H9 (cell line): ENCODE measurements around the gene LCE5A. TPM values are rescaled to one million over a fixed set of nuclear protein-coding genes. Genes with fewer than 3 reads are reported as not detected.

Experiments
- DNase-seq: peaks from one replicate; pipeline ENCODE4 v3.0.0-alpha.2; 2017
- H2AFZ ChIP-seq: one replicate; pipeline ENCODE4 v1.6.1; 2013; ENCODE audit warnings: mild to moderate bottlenecking, low read length, control low read depth, moderate library complexity
- H2AK5ac ChIP-seq: 2 replicates; pipeline ENCODE4 v1.6.1; 2013; ENCODE audit warnings: low read length, control low read depth, mixed read lengths; ENCODE audit not compliant: insufficient read length
- H2BK120ac ChIP-seq: one replicate; pipeline ENCODE4 v1.6.1; 2013; ENCODE audit warnings: low read depth, mild to moderate bottlenecking, low read length, control low read depth, inconsistent platforms; ENCODE audit not compliant: poor library complexity, severe bottlenecking
- H2BK12ac ChIP-seq: 2 replicates; pipeline ENCODE4 v1.6.1; 2013; ENCODE audit warnings: low read length, control low read depth, mixed read lengths, low read depth; ENCODE audit not compliant: insufficient read length
- H2BK15ac ChIP-seq: 2 replicates; pipeline ENCODE4 v1.6.1; 2013; ENCODE audit warnings: low read depth, low read length, control low read depth
- H2BK20ac ChIP-seq: one replicate; pipeline ENCODE4 v1.6.1; 2013; ENCODE audit warnings: low read depth, mild to moderate bottlenecking, low read length, control low read depth, inconsistent platforms; ENCODE audit not compliant: poor library complexity, severe bottlenecking
- H2BK5ac ChIP-seq: 2 replicates; pipeline ENCODE4 v1.6.1; 2013; ENCODE audit warnings: low read length, control low read depth, mixed read lengths; ENCODE audit not compliant: insufficient read length
- H3K14ac ChIP-seq: 2 replicates; pipeline ENCODE4 v1.6.1; 2013; ENCODE audit warnings: low read length, control low read depth; ENCODE audit not compliant: insufficient read depth
- H3K18ac ChIP-seq: 2 replicates; pipeline ENCODE4 v1.6.1; 2013; ENCODE audit warnings: low read depth, mild to moderate bottlenecking, mixed read lengths, low read length, control low read depth; ENCODE audit not compliant: insufficient read length
- H3K23ac ChIP-seq: 2 replicates; pipeline ENCODE4 v1.6.1; 2013; ENCODE audit warnings: low read length, control low read depth, mixed read lengths, low read depth; ENCODE audit not compliant: insufficient read length
- H3K23me2 ChIP-seq: 2 replicates; pipeline ENCODE4 v1.6.1; 2013; ENCODE audit warnings: low read depth, mild to moderate bottlenecking, mixed read lengths, low read length, control low read depth; ENCODE audit not compliant: insufficient read length, poor library complexity, severe bottlenecking
- H3K27ac ChIP-seq: 2 replicates; pipeline ENCODE4 v1.5.1; 2013; ENCODE audit warnings: low read length, control low read depth, mixed read lengths, low read depth; ENCODE audit not compliant: insufficient read length
- H3K27me3 ChIP-seq: 2 replicates; pipeline ENCODE4 v1.6.1; 2013; ENCODE audit warnings: low read length, control low read depth, inconsistent platforms; ENCODE audit not compliant: insufficient read depth
- H3K4ac ChIP-seq: 2 replicates; pipeline ENCODE4 v1.6.1; 2013; ENCODE audit warnings: low read depth, mild to moderate bottlenecking, control low read depth, inconsistent platforms, low read length, moderate library complexity
- H3K4me1 ChIP-seq: 2 replicates; pipeline ENCODE4 v1.6.1; 2013; ENCODE audit warnings: low read length, control low read depth, inconsistent platforms; ENCODE audit not compliant: insufficient read depth
- H3K4me2 ChIP-seq: 2 replicates; pipeline ENCODE4 v1.6.1; 2013; ENCODE audit warnings: low read length, control low read depth, mixed read lengths; ENCODE audit not compliant: insufficient read length, insufficient read depth
- H3K56ac ChIP-seq: 2 replicates; pipeline ENCODE4 v1.6.1; 2013; ENCODE audit warnings: low read depth, mild to moderate bottlenecking, mixed read lengths, low read length, control low read depth; ENCODE audit not compliant: insufficient read length
- H3K79me1 ChIP-seq: 2 replicates; pipeline ENCODE4 v1.6.1; 2013; ENCODE audit warnings: low read depth, mild to moderate bottlenecking, moderate library complexity, low read length, control low read depth, inconsistent platforms; ENCODE audit not compliant: insufficient read depth, poor library complexity, severe bottlenecking
- H3K79me2 ChIP-seq: 2 replicates; pipeline ENCODE4 v1.6.1; 2013; ENCODE audit warnings: low read length, control low read depth, inconsistent platforms; ENCODE audit not compliant: insufficient read depth
- H3K9ac ChIP-seq: 2 replicates; pipeline ENCODE4 v1.6.1; 2013; ENCODE audit warnings: low read length, control low read depth, mixed read lengths; ENCODE audit not compliant: insufficient read length; ENCODE audit errors: extremely low read depth
- H3K9me3 ChIP-seq: one replicate; pipeline ENCODE4 v1.6.1; 2013; ENCODE audit warnings: low read depth, low read length, inconsistent platforms; ENCODE audit not compliant: control insufficient read depth
- H3T11ph ChIP-seq: one replicate; pipeline ENCODE4 v1.6.1; 2013; ENCODE audit warnings: mild to moderate bottlenecking, low read length, control low read depth, inconsistent platforms
- H4K20me1 ChIP-seq: one replicate; pipeline ENCODE4 v1.6.1; 2013; ENCODE audit not compliant: control insufficient read depth, insufficient read length, insufficient read depth
- H4K5ac ChIP-seq: 2 replicates; pipeline ENCODE4 v1.6.1; 2013; ENCODE audit warnings: low read depth, mild to moderate bottlenecking, mixed read lengths, low read length, control low read depth; ENCODE audit not compliant: insufficient read length
- H4K8ac ChIP-seq: replicated peaks from 2 replicates; pipeline ENCODE4 v1.6.1; 2013; ENCODE audit warnings: low read length, control low read depth, mixed read lengths, low read depth; ENCODE audit not compliant: insufficient read length
- H4K91ac ChIP-seq: 2 replicates; pipeline ENCODE4 v1.6.1; 2013; ENCODE audit warnings: low read depth, mild to moderate bottlenecking, moderate library complexity, mixed read lengths, low read length, control low read depth; ENCODE audit not compliant: insufficient read length
- H3K27ac Mint-ChIP-seq, 3 experiments: 2 replicates in 2 of 3; 3 replicates in 1 of 3; pipeline ENCODE4 v1.8.0; 2020 to 2021; ENCODE audit warnings: mixed read lengths in 3 of 3, mild to moderate bottlenecking in 1 of 3, moderate library complexity in 1 of 3
- H3K27me3 Mint-ChIP-seq: 2 replicates; pipeline ENCODE4 v1.8.0; 2021; ENCODE audit warnings: low read depth, mild to moderate bottlenecking, moderate library complexity, mixed read lengths
- H3K36me3 Mint-ChIP-seq, 3 experiments: 2 replicates in 2 of 3; 3 replicates in 1 of 3; pipeline ENCODE4 v1.8.0; 2020 to 2021; ENCODE audit warnings: low read depth in 3 of 3, mixed read lengths in 3 of 3; ENCODE audit not compliant: insufficient read depth in 1 of 3
- H3K4me1 Mint-ChIP-seq, 2 experiments: 2 replicates each; pipeline ENCODE4 v1.8.0; 2020; ENCODE audit warnings: mixed read lengths in 2 of 2
- H3K4me3 Mint-ChIP-seq, 2 experiments: 2 replicates in 1 of 2; 3 replicates in 1 of 2; pipeline ENCODE4 v1.8.0; 2020 to 2021; ENCODE audit warnings: mild to moderate bottlenecking in 2 of 2, mixed read lengths in 2 of 2, moderate library complexity in 1 of 2
- H3K9me3 Mint-ChIP-seq, 2 experiments: 2 replicates in 1 of 2; 3 replicates in 1 of 2; pipeline ENCODE4 v1.8.0; 2020; ENCODE audit warnings: mild to moderate bottlenecking in 2 of 2, mixed read lengths in 2 of 2, moderate library complexity in 1 of 2
- CTCF ChIP-seq: fragments of 200-600 bp; sonication (generic); conservative IDR thresholded peaks from 3 replicates; pipeline ENCODE4 v1.8.0; 2021; ENCODE audit warnings: antibody characterized with exemption, mild to moderate bottlenecking
- WGBS: extraction: QIAGEN DNeasy Blood & Tissue Kit; methylation state at CpG from one replicate; pipeline ENCODE4 v1.1.7; 2013; ENCODE audit warnings: missing lambda C conversion rate, low lambda C conversion rate, mixed read lengths; ENCODE audit not compliant: insufficient read length; ENCODE audit errors: extremely low coverage; 5-methylcytosine and 5-hydroxymethylcytosine counted together
- long read RNA-seq: library from polyadenylated mRNA; unstranded; transcript quantifications from one replicate; pipeline ENCODE4 v2.0.0, GENCODE V29; 2020
- total RNA-seq: library from RNA; stranded (reverse); gene quantifications from 2 replicates; pipeline ENCODE4 v1.2.1, GENCODE V29; 2021

Gene LCE5A
- not detected in 2 replicates for total RNA-seq
- long read RNA-seq: 0 reads

- H3K27ac Mint-ChIP-seq: no peak within 1 kb of the TSS
- WGBS: no CpG with 5 or more reads among the region's 3 CpGs
- H4K91ac ChIP-seq: no peak within 1 kb of the TSS
- H2BK5ac ChIP-seq: no peak within 1 kb of the TSS
- H3K36me3 Mint-ChIP-seq: peaks cover 8 to 36% (median 8%) of the 10 kb centered on the region in 3 experiments
- H2BK12ac ChIP-seq: no peak within 1 kb of the TSS
- no peak within 1 kb of the TSS for H2BK15ac ChIP-seq
- H3K79me1 ChIP-seq: no peaks in the 10 kb centered on the region
- H3K27me3 Mint-ChIP-seq: peaks cover 2% of the 10 kb centered on the region
- H3K9me3 ChIP-seq: peaks cover 95% of the 10 kb centered on the region
- no peak within 1 kb of the TSS for H3K4me3 Mint-ChIP-seq
- H3T11ph ChIP-seq: no peak within 1 kb of the TSS
- no peak within 1 kb of the TSS for H4K5ac ChIP-seq
- no peaks in the 10 kb centered on the region for H3K27me3 ChIP-seq
- H3K4me2 ChIP-seq: no peak within 1 kb of the TSS
- H4K8ac ChIP-seq: no peak within 1 kb of the TSS
- H3K9me3 Mint-ChIP-seq: peaks cover 94 to 99% of the 10 kb centered on the region in 2 experiments
- TF ChIP-seq CTCF: no peak
- no peaks in the 10 kb centered on the region for H3K79me2 ChIP-seq
- H2AFZ ChIP-seq: no peak within 1 kb of the TSS
- H3K23me2 ChIP-seq: no peaks in the 10 kb centered on the region
- H3K4ac ChIP-seq: no peak within 1 kb of the TSS
- no peak within 1 kb of the TSS for H3K27ac ChIP-seq
- no peak within 1 kb of the TSS for H3K14ac ChIP-seq
- no peak within 1 kb of the TSS for H2BK20ac ChIP-seq
- no peak within 1 kb of the TSS for H3K56ac ChIP-seq
- DNase-seq: no peak
- H2BK120ac ChIP-seq: no peak within 1 kb of the TSS
- no peak within 1 kb of the TSS for H3K9ac ChIP-seq
- no peak within 1 kb of the TSS for H3K18ac ChIP-seq
- H4K20me1 ChIP-seq: no peaks in the 10 kb centered on the region
- no peak within 1 kb of the TSS for H2AK5ac ChIP-seq
- H3K4me1 ChIP-seq: no peaks in the 10 kb centered on the region
- no peaks in the 10 kb centered on the region for H3K4me1 Mint-ChIP-seq
- no peak within 1 kb of the TSS for H3K23ac ChIP-seq
These were observed at the start of gene LCE5A for GRCh38 chr1:152510503-152510902. Gene LCE5A, plus strand, starts transcription at chr1:152510803. Its CDS starts 732 bp downstream, at chr1:152511535.
